DND-41 (cell line): ENCODE data around the gene ARHGAP1.

Experiments used
- ATAC-seq: fragments of 200-7000 bp; cut with Tn5 transposase; 3 replicates; pipeline ENCODE4 v1.9.1; 2021; ENCODE audit warnings: low read depth; ENCODE audit not compliant: insufficient read depth
- DNase-seq: peaks from one replicate; pipeline ENCODE4 v3.0.0-alpha.2; 2020
- H2AFZ ChIP-seq: 2 replicates; pipeline ENCODE4 v1.6.0; 2012; ENCODE audit warnings: low read depth, low read length
- H3K27ac ChIP-seq: 2 replicates; pipeline ENCODE4 v1.5.1; 2012; ENCODE audit warnings: low read length, inconsistent platforms
- H3K27me3 ChIP-seq: fragments of 200-600 bp; sonication (generic); 2 replicates; pipeline ENCODE4 v1.6.0; 2012; ENCODE audit warnings: low read length, mild to moderate bottlenecking, inconsistent platforms; ENCODE audit not compliant: insufficient read depth, poor library complexity
- H3K36me3 ChIP-seq: 2 replicates; pipeline ENCODE4 v1.5.1; 2012; ENCODE audit warnings: low read length, inconsistent platforms; ENCODE audit not compliant: insufficient read depth
- H3K4me1 ChIP-seq: 2 replicates; pipeline ENCODE4 v1.5.1; 2012; ENCODE audit warnings: mild to moderate bottlenecking, low read length; ENCODE audit not compliant: insufficient read depth
- H3K4me2 ChIP-seq: 2 replicates; pipeline ENCODE4 v1.6.0; 2012; ENCODE audit warnings: mild to moderate bottlenecking, moderate library complexity, low read length, inconsistent platforms; ENCODE audit not compliant: insufficient read depth
- H3K4me3 ChIP-seq, 2 experiments: fragments of 200-600 bp in 1 of 2; shearing (Covaris generic) in 1 of 2; 2 replicates each; pipeline ENCODE4 v1.5.1; 2012 to 2016; ENCODE audit warnings: inconsistent platforms in 2 of 2, low read length in 2 of 2, mild to moderate bottlenecking in 2 of 2, low read depth in 1 of 2, moderate library complexity in 1 of 2
- H3K79me2 ChIP-seq: 2 replicates; pipeline ENCODE4 v1.6.0; 2012; ENCODE audit warnings: low read length, inconsistent platforms; ENCODE audit not compliant: insufficient read depth
- H3K9ac ChIP-seq: 2 replicates; pipeline ENCODE4 v1.6.0; 2012; ENCODE audit warnings: low read depth, mild to moderate bottlenecking, inconsistent platforms, low read length, moderate library complexity
- H3K9me3 ChIP-seq: 2 replicates; pipeline ENCODE4 v1.5.1; 2012; ENCODE audit warnings: low read length, moderate library complexity, mild to moderate bottlenecking, inconsistent platforms; ENCODE audit not compliant: insufficient read depth, severe bottlenecking
- H4K20me1 ChIP-seq: 2 replicates; pipeline ENCODE4 v1.6.0; 2012; ENCODE audit warnings: low read length; ENCODE audit not compliant: insufficient read depth
- EZH2 ChIP-seq: IDR thresholded peaks from 3 replicates; pipeline ENCODE4 v1.6.1; 2012; ENCODE audit warnings: borderline replicate concordance, low read depth, mild to moderate bottlenecking, moderate library complexity, low read length, inconsistent platforms; ENCODE audit not compliant: severe bottlenecking
- TF ChIP-seq, protein P1 (sequence below): IDR thresholded peaks from 2 replicates; pipeline ENCODE4 v1.5.1; 2012; ENCODE audit warnings: borderline replicate concordance, low read length, moderate library complexity, mild to moderate bottlenecking; ENCODE audit not compliant: poor library complexity, severe bottlenecking; ENCODE audit errors: extremely low read depth

The ARHGAP1 gene

DNA sequence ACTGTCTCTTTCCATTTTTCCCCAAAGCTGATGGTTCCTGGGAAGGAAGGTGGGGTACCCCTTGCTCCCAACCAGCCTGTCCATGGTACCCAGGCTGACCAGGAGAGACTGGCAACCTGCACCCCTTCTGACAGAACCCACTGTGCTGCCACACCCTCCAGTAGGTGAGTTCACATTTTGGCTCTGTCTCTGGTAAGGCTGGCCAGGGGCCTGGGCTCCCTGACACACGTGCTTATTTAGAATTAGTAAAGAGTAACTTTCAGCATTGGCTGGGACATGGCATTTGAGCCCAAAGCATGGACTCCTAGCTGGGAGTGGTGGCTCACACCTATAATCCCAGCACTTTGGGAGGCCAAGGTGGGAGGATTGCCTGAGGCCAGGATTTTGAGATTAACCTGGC is 35.1 kb downstream of the ARHGAP1 start:
- no peak overlapping the region for H2AFZ ChIP-seq
- no peak overlapping the region for H3K4me3 ChIP-seq
- no peak overlapping the region for H3K27ac ChIP-seq
- H3K9me3 ChIP-seq, result no peaks in the 10 kb centered on the region
- H3K79me2 ChIP-seq, result no peaks in the 10 kb centered on the region
- H3K4me2 ChIP-seq, result no peak overlapping the region
- H3K4me1 ChIP-seq, result peaks cover 27% of the 10 kb centered on the region
- H3K9ac ChIP-seq, result no peak overlapping the region
- peaks cover 89% of the 10 kb centered on the region for H3K36me3 ChIP-seq
- DNase-seq, result no peak
- TF ChIP-seq, protein P1, sequence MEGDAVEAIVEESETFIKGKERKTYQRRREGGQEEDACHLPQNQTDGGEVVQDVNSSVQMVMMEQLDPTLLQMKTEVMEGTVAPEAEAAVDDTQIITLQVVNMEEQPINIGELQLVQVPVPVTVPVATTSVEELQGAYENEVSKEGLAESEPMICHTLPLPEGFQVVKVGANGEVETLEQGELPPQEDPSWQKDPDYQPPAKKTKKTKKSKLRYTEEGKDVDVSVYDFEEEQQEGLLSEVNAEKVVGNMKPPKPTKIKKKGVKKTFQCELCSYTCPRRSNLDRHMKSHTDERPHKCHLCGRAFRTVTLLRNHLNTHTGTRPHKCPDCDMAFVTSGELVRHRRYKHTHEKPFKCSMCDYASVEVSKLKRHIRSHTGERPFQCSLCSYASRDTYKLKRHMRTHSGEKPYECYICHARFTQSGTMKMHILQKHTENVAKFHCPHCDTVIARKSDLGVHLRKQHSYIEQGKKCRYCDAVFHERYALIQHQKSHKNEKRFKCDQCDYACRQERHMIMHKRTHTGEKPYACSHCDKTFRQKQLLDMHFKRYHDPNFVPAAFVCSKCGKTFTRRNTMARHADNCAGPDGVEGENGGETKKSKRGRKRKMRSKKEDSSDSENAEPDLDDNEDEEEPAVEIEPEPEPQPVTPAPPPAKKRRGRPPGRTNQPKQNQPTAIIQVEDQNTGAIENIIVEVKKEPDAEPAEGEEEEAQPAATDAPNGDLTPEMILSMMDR, result no peak
- TF ChIP-seq EZH2, result no peak
- H4K20me1 ChIP-seq, result peaks cover 5% of the 10 kb centered on the region
- ATAC-seq, result no peak
- no peaks in the 10 kb centered on the region for H3K27me3 ChIP-seq

DNA sequence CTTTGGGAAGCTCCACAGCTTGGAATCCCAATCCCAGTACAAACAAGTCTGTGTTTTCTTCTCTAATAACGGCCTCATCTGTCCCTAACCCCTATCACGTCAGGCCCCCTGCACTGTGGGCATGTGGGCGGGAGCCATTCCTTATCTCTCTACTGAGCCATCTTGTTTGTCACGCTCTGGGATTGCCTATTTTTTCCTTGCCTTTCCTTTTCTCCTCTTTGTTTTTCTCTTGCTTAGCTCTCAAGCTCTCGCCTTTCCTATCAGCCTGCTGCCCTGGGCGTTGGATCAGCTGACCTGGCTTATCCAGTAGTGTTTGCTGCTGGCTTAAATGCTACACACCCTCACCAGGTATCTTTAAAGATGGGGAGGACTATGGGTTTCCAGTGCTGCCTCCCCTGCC is 35.8 kb downstream of the ARHGAP1 start:
- Histone ChIP-seq H3K4me3 (no peak overlapping the region), H4K20me1 (peaks cover 1% of the 10 kb centered on the region; the same call in 1 of the 2 replicates), H2AFZ (no peak overlapping the region), H3K36me3 (peaks cover 90% of the 10 kb centered on the region), H3K4me1 (peaks cover 20% of the 10 kb centered on the region), H3K9ac (no peak overlapping the region), H3K4me2 (no peak overlapping the region), H3K27ac (no peak overlapping the region), H3K9me3 (no peaks in the 10 kb centered on the region), H3K79me2 (no peaks in the 10 kb centered on the region), H3K27me3 (no peaks in the 10 kb centered on the region)
- DNase-seq, result no peak
- no peak for TF ChIP-seq EZH2
- TF ChIP-seq, protein P1, result no peak
- no peak for ATAC-seq

DNA sequence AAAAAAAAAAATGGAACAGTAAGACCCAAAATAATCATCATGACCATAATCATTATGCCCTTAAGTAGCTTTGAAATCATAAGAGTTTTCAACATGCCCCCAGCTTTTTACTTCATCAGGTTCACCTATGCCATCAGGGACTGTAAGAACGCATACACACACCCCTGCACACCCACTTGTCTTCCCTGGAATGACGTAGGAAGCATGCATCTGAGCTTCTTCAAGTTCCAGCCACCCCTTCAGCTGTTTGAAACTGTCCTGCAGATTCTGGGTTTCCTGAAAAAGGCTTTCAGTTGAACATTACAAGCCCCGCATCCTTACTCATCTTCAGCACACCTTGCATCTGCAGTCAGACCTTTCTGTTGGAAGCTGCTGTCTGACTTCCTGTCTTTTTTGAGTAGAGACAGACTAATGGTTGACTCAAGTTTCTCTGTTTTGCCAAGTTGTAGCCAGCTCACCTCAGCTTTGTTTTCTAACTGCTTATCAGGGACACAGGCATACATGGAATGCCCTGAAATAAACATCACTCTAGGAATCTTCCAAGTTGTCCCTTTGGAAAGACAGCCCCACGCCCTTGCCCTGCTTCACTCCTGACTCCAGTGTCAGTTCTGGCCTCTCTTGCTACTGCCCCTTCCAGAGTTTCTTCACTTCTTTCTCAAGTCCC is 37.0 kb downstream of the ARHGAP1 start:
- peaks cover 7% of the 10 kb centered on the region for H3K4me1 ChIP-seq
- H3K27me3 ChIP-seq, result no peaks in the 10 kb centered on the region
- no peak overlapping the region for H3K9ac ChIP-seq
- no peak overlapping the region for H3K27ac ChIP-seq
- ATAC-seq (no peak), DNase-seq (no peak)
- H4K20me1 ChIP-seq, result no peaks in the 10 kb centered on the region
- H3K4me2 ChIP-seq, result no peak overlapping the region
- no peak overlapping the region for H2AFZ ChIP-seq
- peaks cover 90% of the 10 kb centered on the region for H3K36me3 ChIP-seq
- no peaks in the 10 kb centered on the region for H3K79me2 ChIP-seq
- no peak for TF ChIP-seq EZH2
- TF ChIP-seq, protein P1, result no peak
- no peaks in the 10 kb centered on the region for H3K9me3 ChIP-seq
- no peak overlapping the region for H3K4me3 ChIP-seq
